SJCRH30 (cell line): ENCODE measurements around the gene MYMK. TPM values are rescaled to one million over a fixed set of nuclear protein-coding genes. Genes with fewer than 3 reads are reported as not detected.

ENCODE experiments used
- DNase-seq, 2 experiments: peaks; one replicate each; pipeline ENCODE4 v3.0.0-alpha.2; 2015 to 2020
- H3K27ac ChIP-seq: fragments of 250-450 bp; sonication (Bioruptor Pico); 2 replicates; pipeline ENCODE4 v1.5.1; 2020; ENCODE audit warnings: mild to moderate bottlenecking, moderate library complexity
- H3K27me3 ChIP-seq: fragments of 250-450 bp; sonication (Bioruptor Pico); 2 replicates; pipeline ENCODE4 v1.5.1; 2020; ENCODE audit warnings: mild to moderate bottlenecking, moderate library complexity
- H3K36me3 ChIP-seq: fragments of 250-450 bp; sonication (Bioruptor Pico); 2 replicates; pipeline ENCODE4 v1.5.1; 2020; ENCODE audit warnings: mild to moderate bottlenecking, moderate library complexity
- H3K4me1 ChIP-seq: fragments of 250-450 bp; sonication (Bioruptor Pico); 2 replicates; pipeline ENCODE4 v1.5.1; 2020; ENCODE audit warnings: mild to moderate bottlenecking, moderate library complexity
- H3K4me3 ChIP-seq: fragments of 250-450 bp; sonication (Bioruptor Pico); 2 replicates; pipeline ENCODE4 v1.5.1; 2020; ENCODE audit warnings: mild to moderate bottlenecking, moderate library complexity
- H3K9me3 ChIP-seq: fragments of 250-450 bp; sonication (Bioruptor Pico); replicated peaks from 2 replicates; pipeline ENCODE4 v1.5.1; 2020; ENCODE audit warnings: mild to moderate bottlenecking, moderate library complexity
- total RNA-seq: library from RNA; depleted of rRNA; stranded (reverse); fragments of >200 nt; shearing (Covaris generic); gene quantifications from 2 replicates; pipeline ENCODE4 v1.2.3, GENCODE V29; 2014

MYMK gene
- total RNA-seq, 1 experiment from 2014 or later, result 2.0 TPM

GRCh38 chr9:133496861-133497842 is 27.6 kb downstream of the MYMK start:
- H3K4me3 ChIP-seq, result no peak overlapping the region

GRCh38 chr9:133495327-133496293 is 29.1 kb downstream of the MYMK start:
- no peak overlapping the region for H3K27ac ChIP-seq
- no peaks in the 10 kb centered on the region for H3K36me3 ChIP-seq
- no peaks in the 10 kb centered on the region; the same call in 1 of the 2 replicates for H3K27me3 ChIP-seq
- H3K4me1 ChIP-seq, result peaks cover 30% of the 10 kb centered on the region
- no peak overlapping the region for H3K4me3 ChIP-seq
- H3K9me3 ChIP-seq, result no peaks in the 10 kb centered on the region
- no peak for DNase-seq

More at GRCh38 chr9:133496861-133497842, 27.6 kb downstream of the MYMK start:
- no peaks in the 10 kb centered on the region; the same call in 1 of the 2 replicates for H3K27me3 ChIP-seq
- H3K4me1 ChIP-seq, result peaks cover 19% of the 10 kb centered on the region
- no peak overlapping the region for H3K27ac ChIP-seq
- peaks cover 9% of the 10 kb centered on the region for H3K9me3 ChIP-seq
- no peak for DNase-seq
- H3K36me3 ChIP-seq, result no peaks in the 10 kb centered on the region

GRCh38 chr9:133494636-133495326 is 30.0 kb downstream of the MYMK start:
- no peak overlapping the region for H3K27ac ChIP-seq
- no peaks in the 10 kb centered on the region; the same call in 1 of the 2 replicates for H3K27me3 ChIP-seq
- H3K4me3 ChIP-seq, result no peak overlapping the region
- peaks cover 35% of the 10 kb centered on the region for H3K4me1 ChIP-seq
- DNase-seq, result no peak
- H3K36me3 ChIP-seq, result no peaks in the 10 kb centered on the region
- no peaks in the 10 kb centered on the region for H3K9me3 ChIP-seq

- no peak overlapping the region for H3K4me3 ChIP-seq
- H3K27ac ChIP-seq, result no peak overlapping the region
- DNase-seq, result no peak
- H3K4me1 ChIP-seq, result peaks cover 39% of the 10 kb centered on the region
- no peaks in the 10 kb centered on the region; the same call in 1 of the 2 replicates for H3K27me3 ChIP-seq
- no peaks in the 10 kb centered on the region for H3K9me3 ChIP-seq
- H3K36me3 ChIP-seq, result no peaks in the 10 kb centered on the region
Observed at GRCh38 chr9:133493845-133494540, 30.8 kb downstream of the MYMK start.

- Histone ChIP-seq H3K4me3 (no peak overlapping the region), H3K9me3 (no peaks in the 10 kb centered on the region), H3K36me3 (no peaks in the 10 kb centered on the region), H3K27ac (peak overlapping the region; percentile 90), H3K4me1 (peaks cover 40% of the 10 kb centered on the region), H3K27me3 (no peaks in the 10 kb centered on the region; the same call in 1 of the 2 replicates)
- no peak for DNase-seq
Observed at GRCh38 chr9:133493428-133493827, 31.3 kb downstream of the MYMK start.

- Histone ChIP-seq H3K27me3 (no peaks in the 10 kb centered on the region; the same call in 1 of the 2 replicates), H3K27ac (peak overlapping the region; percentile 90), H3K9me3 (no peaks in the 10 kb centered on the region), H3K36me3 (no peaks in the 10 kb centered on the region), H3K4me3 (peak overlapping the region; percentile 18), H3K4me1 (peaks cover 40% of the 10 kb centered on the region)
- peak; percentile 87 to 91 for DNase-seq
Observed at GRCh38 chr9:133492061-133493021, 32.4 kb downstream of the MYMK start.

- no peak for DNase-seq
- Histone ChIP-seq H3K27me3 (no peaks in the 10 kb centered on the region), H3K9me3 (no peaks in the 10 kb centered on the region), H3K27ac (peak overlapping the region; percentile 90), H3K36me3 (no peaks in the 10 kb centered on the region), H3K4me1 (peaks cover 38% of the 10 kb centered on the region), H3K4me3 (no peak overlapping the region)
Observed at GRCh38 chr9:133491656-133491925, 33.2 kb downstream of the MYMK start.

GRCh38 chr9:133490865-133491655 is 33.7 kb downstream of the MYMK start:
- H3K4me3 ChIP-seq, result no peak overlapping the region
- no peak for DNase-seq
- H3K27me3 ChIP-seq, result no peaks in the 10 kb centered on the region
- H3K36me3 ChIP-seq, result no peaks in the 10 kb centered on the region
- peak overlapping the region; percentile 90 for H3K27ac ChIP-seq
- no peaks in the 10 kb centered on the region for H3K9me3 ChIP-seq
- H3K4me1 ChIP-seq, result peaks cover 38% of the 10 kb centered on the region

- H3K27ac ChIP-seq, result no peak overlapping the region
- no peaks in the 10 kb centered on the region for H3K9me3 ChIP-seq
- H3K27me3 ChIP-seq, result no peaks in the 10 kb centered on the region
- H3K36me3 ChIP-seq, result no peaks in the 10 kb centered on the region
- DNase-seq, result no peak
- peaks cover 38% of the 10 kb centered on the region for H3K4me1 ChIP-seq
- H3K4me3 ChIP-seq, result no peak overlapping the region
Observed at GRCh38 chr9:133490201-133490681, 34.5 kb downstream of the MYMK start.

- no peak overlapping the region for H3K27ac ChIP-seq
- no peaks in the 10 kb centered on the region for H3K9me3 ChIP-seq
- peaks cover 45% of the 10 kb centered on the region for H3K4me1 ChIP-seq
- no peaks in the 10 kb centered on the region for H3K36me3 ChIP-seq
- H3K4me3 ChIP-seq, result no peak overlapping the region
- H3K27me3 ChIP-seq, result no peaks in the 10 kb centered on the region
- no peak for DNase-seq
Observed at GRCh38 chr9:133489253-133490190, 35.2 kb downstream of the MYMK start.

GRCh38 chr9:133488686-133489252 is 36.0 kb downstream of the MYMK start:
- no peak overlapping the region for H3K27ac ChIP-seq
- no peak overlapping the region for H3K4me3 ChIP-seq
- H3K27me3 ChIP-seq, result no peaks in the 10 kb centered on the region
- H3K9me3 ChIP-seq, result no peaks in the 10 kb centered on the region
- DNase-seq, result no peak
- peaks cover 48% of the 10 kb centered on the region for H3K4me1 ChIP-seq
- no peaks in the 10 kb centered on the region for H3K36me3 ChIP-seq
